GM21390 (cell line): Measurements from ENCODE around the gene CCDC142.

ENCODE experiments used
- ATAC-seq: cut with Tn5 transposase; IDR thresholded peaks from one replicate; pipeline ENCODE4 v1.9.1; 2021; ENCODE audit not compliant: unreplicated experiment

The CCDC142 gene

DNA sequence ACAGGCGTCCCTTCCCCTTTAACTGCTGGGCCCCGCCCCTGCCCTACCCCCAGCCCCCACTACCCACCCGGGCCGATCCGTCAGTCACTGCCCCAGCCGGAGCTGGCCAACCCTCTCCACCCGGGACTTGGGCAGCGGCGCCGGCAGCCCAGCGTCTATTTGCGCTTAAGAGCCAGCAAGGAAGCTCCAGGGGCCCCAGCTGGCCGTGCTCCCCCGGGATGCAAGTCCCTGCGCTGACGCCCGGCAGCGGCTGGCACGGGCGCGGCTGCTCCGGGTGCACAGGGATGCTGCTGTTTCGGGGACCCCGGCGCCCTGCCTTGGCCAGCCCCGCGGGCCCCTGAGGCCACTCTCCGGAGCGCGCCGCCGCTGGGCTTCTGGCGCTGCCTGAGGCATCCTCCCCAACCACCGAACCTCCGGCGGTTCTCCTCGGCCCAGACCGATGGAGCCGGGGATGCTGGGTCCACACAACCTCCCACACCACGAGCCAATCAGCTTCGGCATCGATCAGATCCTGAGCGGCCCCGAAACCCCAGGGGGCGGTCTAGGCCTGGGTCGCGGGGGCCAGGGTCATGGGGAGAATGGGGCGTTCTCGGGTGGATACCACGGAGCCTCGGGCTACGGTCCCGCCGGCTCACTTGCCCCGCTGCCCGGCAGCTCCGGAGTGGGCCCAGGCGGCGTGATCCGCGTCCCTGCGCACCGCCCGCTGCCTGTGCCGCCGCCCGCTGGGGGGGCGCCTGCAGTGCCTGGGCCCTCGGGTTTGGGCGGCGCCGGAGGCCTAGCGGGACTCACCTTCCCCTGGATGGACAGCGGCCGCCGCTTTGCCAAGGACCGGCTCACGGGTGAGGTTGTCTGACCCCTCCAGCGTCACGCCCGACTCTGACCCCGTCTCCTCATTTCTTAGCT lies 31.8 kb upstream of the CCDC142 start, which contains the start of gene TLX2:
Gene TLX2 (plus strand): TSS at position 83 of the 903 bp plus-strand sequence. CDS start 357 bp downstream, at position 440.
- no peak for ATAC-seq

DNA sequence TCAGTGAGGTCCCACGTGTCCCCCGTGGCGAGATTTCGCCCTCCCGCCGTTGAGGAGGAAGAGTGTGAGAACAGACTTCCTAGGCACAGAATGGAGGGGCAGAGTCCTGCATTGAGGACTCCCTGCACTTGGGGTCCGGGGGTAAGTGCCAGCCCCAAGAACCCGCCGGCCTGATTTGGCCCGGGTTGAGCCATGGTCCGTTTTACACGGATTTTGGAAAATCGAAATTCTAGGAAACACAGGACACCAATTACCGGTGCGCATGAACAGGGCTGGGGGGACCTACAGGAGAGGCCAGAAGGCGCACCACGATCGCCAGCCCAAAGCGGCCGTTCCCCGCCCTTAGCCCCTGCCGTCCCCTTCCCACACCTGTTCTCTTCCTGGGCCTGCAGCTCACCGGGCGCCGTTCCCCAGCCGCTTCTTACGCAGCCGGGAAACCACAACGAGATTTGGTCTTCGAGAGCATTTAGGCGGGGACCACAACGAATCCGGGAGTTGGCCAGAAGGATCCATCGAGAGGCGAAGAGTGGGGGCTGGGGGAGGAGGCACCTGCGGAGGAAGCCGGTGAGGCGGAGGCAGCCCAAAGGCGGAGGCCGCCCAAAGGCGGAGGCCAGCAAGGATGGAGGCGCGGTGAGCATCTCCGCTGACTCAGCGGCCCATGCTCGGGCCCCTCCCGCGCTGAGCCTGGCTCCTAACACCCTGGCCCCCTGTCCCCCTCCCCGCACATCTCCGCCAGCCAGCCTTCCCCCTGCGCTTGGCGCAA lies 31.0 kb upstream of the CCDC142 start:
- ATAC-seq: no peak

DNA sequence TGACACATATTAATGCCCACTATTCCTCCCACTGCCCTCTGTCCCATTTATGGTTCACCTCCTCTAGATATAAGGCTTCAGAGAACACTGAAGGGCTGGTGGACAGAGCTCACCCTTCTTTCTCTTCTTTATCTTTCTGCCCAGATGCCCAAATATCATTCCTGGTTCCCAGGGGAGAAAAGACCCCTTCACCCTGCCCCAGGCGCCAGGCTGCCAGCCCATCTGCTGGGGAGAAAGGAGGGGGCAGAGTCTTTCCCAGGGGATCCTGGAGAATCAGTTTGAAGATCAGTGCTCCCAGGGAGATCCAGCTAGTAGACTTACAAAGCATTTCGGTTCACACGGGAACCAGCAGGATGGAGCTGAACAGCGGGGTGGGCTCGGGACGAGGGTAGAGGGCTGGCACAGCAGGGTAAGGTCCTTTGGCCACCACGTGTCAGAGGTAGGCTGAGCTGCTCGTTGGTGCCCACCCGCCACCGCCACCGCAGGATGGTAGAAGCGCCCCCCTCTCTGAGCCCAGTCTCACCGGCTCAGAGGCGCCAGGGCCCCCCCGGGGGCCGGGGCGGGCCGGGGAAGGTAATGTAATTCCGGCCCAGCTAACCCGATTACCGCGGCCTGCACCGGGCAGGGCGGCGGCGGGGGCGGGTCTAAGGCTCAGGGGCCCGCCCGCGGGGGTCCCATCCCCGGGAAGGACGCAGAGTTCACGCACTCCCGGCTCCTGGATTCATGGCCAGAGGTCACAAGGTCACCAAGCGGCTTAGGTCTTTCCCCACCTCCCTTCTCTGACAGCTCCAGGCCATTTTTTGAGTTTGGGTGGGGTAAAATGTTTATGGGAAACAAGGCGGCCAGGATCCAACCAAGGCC lies 30.2 kb upstream of the CCDC142 start:
- ATAC-seq: no peak

DNA sequence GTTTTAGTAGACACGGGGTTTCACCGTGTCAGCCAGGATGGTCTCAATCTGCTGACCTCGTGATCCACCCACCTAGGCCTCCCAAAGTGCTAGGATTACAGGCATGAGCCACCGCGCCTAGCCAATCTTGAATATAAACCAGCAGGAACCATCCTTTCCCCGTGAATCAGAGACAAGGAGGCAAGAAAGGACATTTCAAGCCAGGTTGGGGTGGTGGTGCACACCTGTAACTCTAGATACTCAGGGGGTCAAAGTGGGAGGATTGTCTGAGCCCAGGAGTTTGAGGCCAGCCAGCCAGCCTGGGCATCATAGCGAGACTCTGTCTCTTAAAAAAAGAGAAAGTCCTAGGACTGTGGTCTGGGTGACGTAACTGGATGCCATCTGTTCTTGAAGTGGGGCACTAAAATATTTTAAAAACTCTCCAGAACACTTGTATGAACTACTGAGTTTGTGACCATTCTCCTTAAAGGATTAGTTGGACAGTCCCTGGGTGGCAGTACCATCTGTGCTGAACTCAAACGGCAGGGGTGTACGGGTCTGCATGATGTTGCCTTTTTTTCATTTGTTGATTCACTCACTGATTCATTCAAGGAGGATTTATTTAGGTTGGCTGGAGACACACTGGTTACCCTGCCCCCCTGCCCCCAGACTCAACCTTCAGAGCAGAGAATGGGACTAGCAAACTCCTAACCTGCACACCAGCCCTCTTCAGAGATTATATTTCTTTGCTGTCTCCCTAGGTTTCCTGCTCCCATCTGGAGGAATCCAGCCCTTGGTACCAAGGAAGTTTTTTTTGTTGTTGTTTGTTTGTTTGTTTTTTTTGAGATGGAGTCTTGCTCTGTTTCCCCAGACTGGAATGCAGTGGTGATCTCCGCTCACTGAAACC lies 28.5 kb upstream of the CCDC142 start:
- ATAC-seq: no peak

DNA sequence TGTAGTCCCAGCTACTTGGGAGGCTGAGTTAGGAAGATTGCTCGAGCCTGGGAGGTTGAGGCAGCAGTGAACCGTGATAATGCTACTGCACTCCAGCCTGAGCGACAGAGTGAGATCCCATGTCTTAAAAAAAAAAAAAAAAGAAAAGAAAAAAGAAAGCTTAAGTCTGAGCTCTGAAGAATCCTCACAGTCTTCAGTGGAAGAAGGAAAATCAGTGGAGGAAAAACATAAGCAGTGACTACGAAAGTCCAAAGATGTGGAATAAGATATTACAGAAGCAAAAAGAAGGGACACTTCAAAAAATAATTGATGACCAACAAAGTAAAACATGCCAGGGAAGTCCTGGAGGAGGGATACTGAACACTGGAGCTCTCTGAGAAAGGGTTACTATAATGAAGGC lies 27.5 kb upstream of the CCDC142 start:
- ATAC-seq: no peak

DNA sequence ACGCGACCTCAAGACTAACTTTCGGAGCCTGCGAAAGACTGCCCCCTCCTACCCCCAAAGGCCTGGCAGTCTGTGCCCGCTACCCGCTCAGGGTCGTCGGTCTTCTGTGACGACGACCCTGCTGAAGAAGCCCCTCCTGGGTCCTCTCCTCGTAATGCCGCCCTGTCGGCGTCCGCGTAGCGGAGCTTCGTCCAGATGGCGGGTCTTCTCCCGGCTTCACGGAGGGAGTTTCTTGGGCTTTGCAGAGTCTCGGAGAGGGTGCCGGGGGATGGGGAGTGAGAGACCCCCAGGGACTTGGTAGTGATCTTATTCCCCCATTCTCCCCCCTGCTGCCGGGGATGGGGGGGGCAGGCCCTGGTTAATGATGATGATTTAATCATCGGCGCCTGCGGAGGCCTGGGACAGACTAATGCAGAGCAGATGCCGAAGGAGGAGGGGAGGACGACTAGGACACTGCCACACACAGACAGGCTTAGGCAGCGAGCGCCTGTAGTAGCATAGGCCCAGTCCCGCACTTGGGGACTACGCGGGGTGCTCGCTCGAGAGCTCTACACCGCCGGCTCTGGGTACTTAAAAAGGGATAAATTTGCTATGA lies 25.2 kb upstream of the CCDC142 start:
- no peak for ATAC-seq

DNA sequence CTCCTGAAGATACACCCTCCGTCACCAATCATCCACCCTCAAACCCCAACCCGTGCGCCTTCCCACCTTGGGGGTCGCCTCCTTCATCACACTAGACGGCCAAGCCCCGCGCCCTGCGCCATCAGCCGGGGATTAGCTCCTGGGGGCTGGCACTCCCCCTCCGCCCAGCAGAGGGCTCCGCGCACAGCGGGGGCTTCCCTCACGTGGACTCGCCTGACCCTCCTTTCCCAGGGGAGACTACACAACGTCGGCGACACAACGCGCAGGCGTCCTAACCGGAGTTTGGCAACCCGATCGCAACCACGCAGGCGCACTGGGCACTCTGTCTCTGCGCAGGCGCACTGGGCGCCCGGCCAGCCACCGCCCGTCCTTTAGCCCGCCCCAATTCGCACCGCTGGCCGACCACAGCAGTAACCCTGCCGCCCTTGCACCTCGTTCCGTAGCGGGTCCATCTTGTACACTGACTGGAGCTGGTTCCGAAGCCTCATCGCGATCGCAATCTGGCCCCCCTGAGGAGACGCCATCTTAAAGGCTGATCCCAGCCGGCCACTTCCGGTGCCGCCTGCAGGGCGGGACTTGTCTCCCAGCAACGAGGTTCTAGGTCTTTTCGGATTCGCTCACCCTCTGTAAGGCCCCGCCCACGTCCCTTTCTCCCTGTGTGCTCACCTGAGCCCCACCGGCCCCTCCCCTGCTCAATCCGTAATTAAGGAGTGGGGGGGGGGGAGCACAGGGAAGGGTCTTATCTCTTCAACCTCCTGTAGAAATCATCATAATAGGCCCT lies 24.5 kb upstream of the CCDC142 start, which contains the start of gene PCGF1:
Gene PCGF1 (minus strand): TSS at position 551 of the 781 bp plus-strand sequence. CDS start 27 bp downstream, at position 524.
- peak; percentile 88 for ATAC-seq

DNA sequence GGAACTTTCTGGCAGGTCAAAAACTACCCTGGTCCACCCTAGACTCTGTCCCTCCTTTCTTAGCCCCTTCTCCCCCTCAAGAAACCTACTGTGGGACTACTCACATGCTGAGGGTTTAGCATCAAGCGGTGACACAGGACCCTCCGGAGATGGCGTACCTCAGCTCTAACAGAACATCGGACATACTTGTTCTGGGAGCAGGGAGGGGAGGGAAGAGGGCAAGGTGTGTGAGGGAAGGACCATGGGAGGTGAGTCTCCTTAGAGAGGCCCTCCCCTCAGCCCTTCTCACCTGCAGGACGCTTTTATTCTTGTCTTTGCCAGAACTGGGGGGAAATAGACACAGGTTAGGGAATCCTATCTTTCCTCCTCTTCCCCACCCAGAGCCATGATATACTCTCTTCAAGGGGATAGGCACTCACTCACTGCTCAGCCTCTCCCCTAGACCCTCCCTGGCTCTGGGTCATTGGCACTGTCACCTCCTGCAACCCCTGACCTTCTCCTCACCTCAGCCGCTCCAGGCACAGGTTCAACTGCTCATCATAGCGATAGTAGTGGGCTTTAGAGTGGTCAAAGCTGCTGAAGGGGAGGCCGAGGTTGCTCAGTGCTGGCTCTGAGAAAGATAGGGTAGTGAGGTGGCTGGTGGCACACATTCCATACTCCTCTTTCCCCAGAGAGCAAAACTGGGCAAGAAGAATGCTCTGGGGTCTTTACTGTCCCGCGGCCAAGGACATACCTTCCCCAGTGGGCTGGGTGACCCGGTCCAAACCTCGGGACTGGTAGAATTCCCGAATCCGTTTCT lies 22.8 kb upstream of the CCDC142 start:
- ATAC-seq: no peak

DNA sequence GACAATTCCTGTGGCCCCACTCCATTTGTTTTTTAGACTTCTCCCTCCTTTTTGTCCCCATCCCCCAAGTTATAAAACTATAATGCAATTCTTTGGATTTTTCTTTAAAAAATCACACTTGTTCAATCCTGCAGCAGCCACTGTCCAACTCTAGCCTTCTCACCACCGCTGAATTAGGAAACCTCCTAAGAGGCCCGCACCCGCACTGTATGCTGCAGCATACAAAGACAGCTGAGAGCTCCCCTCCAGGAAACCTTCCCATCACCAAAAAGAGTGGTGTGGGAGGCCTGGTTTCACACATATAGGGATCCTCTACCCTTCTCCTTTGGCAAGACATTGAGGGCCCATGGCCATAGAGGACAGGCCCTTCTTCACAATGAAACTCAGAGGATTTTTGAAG lies 21.8 kb upstream of the CCDC142 start:
- no peak for ATAC-seq

DNA sequence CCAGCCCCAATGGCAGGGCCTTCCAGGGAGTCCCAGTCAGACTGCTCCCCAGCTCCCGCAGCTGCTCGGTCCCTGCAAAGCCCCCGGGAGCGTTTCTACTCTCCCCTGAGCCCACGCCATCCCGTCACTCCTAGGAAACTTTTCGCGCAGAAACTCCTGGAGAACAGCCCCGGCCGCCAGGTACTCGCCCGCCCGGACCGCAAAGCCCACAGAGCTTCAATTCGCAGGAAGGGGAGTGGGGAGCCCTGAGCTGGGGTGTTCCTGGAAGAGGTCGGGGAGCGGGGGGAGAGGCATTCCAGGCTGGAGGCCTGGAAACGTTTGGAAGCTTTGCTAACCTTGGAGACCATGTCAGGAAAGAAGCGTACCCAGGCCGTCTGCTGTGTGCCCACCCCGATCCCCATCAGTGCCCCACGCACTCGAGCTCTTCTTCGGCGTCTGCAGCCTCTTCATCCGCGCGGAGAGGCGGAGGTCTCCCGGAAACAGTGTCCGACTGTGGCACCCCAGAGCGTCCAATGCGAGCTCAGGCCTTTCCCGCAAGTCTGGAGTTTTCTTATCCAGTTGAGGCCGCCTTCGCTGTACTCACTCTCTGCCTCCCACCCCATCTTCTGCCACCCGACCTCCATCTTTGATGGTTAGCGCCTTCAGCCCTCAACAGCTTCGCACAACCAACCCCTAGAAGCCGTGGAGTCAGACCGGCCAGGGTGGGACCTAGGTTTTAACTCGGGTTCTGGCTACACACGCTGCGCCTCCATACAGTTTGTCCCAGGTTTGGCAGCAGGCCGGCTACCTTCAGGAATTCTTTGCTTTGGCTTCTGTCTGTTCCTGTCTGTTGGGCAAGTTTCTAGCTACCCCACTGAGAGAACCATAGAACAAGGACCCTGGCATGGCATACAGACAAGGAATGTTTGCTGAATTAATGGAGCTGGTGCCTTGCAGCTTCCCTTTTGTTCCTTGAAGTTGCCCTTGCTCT lies 21.0 kb upstream of the CCDC142 start:
- no peak for ATAC-seq

DNA sequence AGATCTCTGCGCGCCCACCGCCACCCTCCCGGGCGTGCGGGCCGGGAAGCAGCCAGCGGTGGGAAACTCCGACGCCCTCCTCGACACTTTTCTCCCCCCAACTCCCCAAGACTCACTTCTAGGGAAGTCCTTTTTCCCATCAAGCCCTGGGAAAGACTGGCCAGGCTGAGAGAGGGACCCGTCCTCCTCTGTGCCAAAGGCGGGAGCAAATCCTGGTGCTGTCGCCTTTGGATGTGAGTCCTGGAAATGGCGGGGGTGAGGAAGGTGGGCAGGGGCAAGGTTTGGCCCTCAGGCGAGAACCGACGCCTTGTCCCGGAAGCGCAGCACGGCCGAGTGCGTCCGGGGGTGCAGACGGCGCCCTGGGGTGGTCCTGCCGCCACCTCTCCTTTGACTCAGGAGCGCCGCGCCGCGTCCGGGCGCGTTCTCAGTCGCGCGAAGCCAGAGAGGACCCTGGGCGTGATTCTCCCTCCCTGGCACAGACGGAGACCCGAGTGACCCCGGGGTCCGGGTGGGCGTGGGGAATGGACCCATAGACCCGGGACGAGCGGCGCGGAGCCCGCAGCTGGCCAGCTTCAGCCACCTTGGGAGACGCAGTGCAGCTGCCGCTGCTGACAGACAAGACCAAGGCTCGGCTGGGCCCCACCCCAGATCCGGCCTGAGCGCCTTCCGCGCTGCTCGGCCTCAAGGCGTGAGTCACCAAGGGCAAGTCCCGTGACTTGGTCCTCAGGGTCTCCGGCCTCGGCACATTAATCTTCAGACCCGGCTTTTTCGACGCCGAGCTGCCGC lies 20.1 kb upstream of the CCDC142 start:
- peak; percentile 35 for ATAC-seq

DNA sequence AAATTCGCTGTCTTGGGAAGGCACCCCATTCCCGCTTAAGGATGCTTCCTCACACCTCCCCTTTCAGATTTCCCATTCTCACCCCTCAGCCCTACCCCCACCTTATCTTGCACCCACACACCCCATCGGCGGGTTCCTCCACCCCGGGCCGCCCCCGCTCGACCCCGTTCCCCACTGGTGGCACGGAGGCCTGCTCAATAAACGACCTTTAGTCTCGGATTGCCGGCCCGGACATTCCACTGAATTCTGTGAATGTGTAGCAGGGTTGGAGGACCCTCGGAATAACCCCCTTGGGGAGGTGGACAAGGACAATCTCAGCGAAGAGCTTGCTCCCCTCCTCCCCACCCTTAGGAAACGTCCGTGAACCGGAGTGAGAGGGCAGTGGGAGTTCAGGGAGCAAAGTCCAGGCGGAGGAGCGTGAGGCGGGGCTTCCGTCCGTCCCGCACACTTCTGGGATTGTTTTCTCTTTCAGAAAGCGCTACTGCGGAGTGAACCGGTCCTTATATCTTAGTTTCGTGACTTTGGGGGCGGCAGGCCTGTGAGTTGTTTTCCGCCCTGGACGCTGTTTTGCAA lies 19.4 kb upstream of the CCDC142 start:
- ATAC-seq: no peak

DNA sequence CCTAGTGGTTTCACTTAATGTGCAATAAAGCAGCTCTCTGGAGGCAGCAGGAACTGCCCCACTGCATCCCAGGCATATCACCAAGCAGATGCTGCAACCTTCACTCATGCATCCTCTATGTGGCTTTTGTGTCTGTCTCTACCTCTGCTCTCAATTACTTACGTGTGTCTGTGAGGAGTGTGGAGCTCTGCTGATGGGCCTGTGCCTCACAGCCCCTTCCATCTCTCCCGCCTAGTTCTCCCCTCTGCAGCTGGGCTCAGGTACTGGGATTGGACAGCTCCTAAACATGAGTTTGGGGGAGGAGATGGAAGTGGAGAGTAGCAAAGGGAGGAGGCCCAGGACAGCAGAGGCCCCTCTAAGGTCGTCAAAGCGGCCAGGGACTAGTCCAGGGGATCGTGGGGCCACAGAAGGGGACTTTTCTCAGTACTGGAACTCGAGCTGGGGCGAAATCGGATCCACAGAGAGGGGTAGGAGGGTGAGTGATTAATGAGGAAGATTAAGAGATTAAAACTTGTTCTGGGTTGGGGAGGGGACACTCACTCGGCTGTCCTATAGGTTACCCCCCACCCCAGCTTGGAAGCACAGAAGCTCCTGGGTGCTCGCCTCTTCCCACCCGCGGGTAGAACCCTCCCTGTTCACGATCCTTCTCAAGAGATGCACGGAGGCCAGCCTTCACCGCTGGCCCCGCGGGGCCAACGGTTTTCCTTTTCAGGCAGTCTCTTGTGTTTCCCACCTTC lies 18.7 kb upstream of the CCDC142 start:
- no peak for ATAC-seq

DNA sequence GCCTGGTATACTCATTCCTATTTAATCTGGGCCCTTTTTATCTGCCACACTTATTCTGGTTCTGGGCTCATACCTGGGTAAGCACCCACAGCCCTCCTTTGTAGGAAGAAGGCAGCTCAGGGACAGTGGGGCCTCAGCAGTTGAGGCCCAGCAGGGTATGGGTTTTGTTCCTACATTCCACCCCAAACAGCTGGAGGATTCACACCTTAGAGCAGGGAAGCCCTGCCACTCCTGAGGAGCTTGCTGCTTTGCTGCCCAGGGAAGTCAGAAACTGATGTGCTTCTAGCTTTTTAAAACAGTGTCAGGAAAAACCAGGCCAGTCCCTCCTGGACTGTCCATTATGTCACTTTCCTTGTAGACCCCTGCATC lies 17.8 kb upstream of the CCDC142 start:
- ATAC-seq: no peak

DNA sequence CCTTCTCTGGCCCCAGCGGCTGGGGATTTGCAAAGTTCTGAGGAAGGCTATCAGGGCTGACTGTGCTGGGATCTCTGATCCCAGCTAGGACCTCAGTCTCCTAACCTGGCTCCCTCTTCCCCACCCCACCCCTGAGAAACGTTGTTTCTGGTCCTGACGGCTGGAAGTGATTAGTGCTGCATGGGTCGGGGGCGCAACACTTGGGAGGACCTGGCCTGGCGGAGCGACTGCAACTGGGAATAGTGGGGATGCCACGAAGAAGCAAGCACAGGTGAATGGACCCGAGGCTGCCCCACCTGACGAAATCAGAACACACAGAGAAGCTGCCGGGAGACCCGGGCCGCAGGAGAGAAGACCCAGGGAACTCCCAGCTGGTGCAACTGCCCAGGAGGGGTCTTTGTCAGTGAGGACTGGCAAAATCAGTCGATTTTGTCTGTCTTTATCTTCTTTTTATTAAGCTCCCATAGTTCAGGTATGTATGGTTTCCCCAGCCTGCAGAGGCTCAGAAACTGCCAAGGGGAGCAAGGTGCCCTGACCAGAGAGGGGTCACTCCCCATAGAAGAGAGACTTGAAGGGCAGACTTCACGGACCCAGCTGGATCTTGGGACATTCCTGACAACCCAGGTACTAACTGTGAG lies 17.3 kb upstream of the CCDC142 start:
- no peak for ATAC-seq
